Measurements from ENCODE around the gene MIOX. TPM values are rescaled to one million over a fixed set of nuclear protein-coding genes. Genes with fewer than 3 reads are reported as not detected.
A peak's percentile ranks its signal among the peaks of the same experiment; 100 is the strongest.

Gene MIOX
- total and polyA plus RNA-seq, 2 of the 13 experiments (the other 11 are each of a cell fraction or from before 2014, with no cell fraction given) = 1.5 to 2.9 TPM

GRCh38 chr22:50485221-50486131 lies 1.2 kb upstream of the MIOX start (continued):
- TF ChIP-seq, protein P1, sequence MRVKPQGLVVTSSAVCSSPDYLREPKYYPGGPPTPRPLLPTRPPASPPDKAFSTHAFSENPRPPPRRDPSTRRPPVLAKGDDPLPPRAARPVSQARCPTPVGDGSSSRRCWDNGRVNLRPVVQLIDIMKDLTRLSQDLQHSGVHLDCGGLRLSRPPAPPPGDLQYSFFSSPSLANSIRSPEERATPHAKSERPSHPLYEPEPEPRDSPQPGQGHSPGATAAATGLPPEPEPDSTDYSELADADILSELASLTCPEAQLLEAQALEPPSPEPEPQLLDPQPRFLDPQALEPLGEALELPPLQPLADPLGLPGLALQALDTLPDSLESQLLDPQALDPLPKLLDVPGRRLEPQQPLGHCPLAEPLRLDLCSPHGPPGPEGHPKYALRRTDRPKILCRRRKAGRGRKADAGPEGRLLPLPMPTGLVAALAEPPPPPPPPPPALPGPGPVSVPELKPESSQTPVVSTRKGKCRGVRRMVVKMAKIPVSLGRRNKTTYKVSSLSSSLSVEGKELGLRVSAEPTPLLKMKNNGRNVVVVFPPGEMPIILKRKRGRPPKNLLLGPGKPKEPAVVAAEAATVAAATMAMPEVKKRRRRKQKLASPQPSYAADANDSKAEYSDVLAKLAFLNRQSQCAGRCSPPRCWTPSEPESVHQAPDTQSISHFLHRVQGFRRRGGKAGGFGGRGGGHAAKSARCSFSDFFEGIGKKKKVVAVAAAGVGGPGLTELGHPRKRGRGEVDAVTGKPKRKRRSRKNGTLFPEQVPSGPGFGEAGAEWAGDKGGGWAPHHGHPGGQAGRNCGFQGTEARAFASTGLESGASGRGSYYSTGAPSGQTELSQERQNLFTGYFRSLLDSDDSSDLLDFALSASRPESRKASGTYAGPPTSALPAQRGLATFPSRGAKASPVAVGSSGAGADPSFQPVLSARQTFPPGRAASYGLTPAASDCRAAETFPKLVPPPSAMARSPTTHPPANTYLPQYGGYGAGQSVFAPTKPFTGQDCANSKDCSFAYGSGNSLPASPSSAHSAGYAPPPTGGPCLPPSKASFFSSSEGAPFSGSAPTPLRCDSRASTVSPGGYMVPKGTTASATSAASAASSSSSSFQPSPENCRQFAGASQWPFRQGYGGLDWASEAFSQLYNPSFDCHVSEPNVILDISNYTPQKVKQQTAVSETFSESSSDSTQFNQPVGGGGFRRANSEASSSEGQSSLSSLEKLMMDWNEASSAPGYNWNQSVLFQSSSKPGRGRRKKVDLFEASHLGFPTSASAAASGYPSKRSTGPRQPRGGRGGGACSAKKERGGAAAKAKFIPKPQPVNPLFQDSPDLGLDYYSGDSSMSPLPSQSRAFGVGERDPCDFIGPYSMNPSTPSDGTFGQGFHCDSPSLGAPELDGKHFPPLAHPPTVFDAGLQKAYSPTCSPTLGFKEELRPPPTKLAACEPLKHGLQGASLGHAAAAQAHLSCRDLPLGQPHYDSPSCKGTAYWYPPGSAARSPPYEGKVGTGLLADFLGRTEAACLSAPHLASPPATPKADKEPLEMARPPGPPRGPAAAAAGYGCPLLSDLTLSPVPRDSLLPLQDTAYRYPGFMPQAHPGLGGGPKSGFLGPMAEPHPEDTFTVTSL (CRISPR knock-in tag; IDR thresholded peaks at IDR 0.05; ENCODE audit: borderline replicate concordance) = peak; percentile 57; the same call in 1 of the 2 replicates
- TF ChIP-seq ZNF256 (CRISPR knock-in tag; conservative IDR thresholded peaks at IDR 0.05) (no peak), PHF20 (CRISPR knock-in tag; IDR thresholded peaks at IDR 0.05) (no peak), ZNF570 (CRISPR knock-in tag; IDR thresholded peaks at IDR 0.05; ENCODE audit: borderline replicate concordance) (no peak), TAF15 (IDR thresholded peaks at IDR 0.05; ENCODE audit: low read depth, low read length, poor library complexity, severe bottlenecking) (no peak), ZNF460 (CRISPR knock-in tag; IDR thresholded peaks at IDR 0.05; ENCODE audit: borderline replicate concordance) (no peak), ETV6 (CRISPR knock-in tag; conservative IDR thresholded peaks at IDR 0.05) (no peak), ZBTB46 (CRISPR knock-in tag; IDR thresholded peaks at IDR 0.05; ENCODE audit: borderline replicate concordance) (no peak), SATB2 (CRISPR knock-in tag; IDR thresholded peaks at IDR 0.05) (no peak), ZNF556 (CRISPR knock-in tag; IDR thresholded peaks at IDR 0.05; ENCODE audit: borderline replicate concordance) (0 out of 2 replicates have a peak, but pooled peaks have one; percentile 10), STAG1 (CRISPR knock-in tag; IDR thresholded peaks at IDR 0.05) (no peak), ZFP36L1 (CRISPR knock-in tag; IDR thresholded peaks at IDR 0.05) (no peak; the same call in 1 of the 2 replicates), FOXM1 (CRISPR knock-in tag; IDR thresholded peaks at IDR 0.05) (no peak), PTBP1 (IDR thresholded peaks at IDR 0.05; ENCODE audit: low read depth, low read length, poor library complexity, severe bottlenecking) (no peak), ELF3 (CRISPR knock-in tag; IDR thresholded peaks at IDR 0.05) (no peak)
- TF ChIP-seq, protein P2, sequence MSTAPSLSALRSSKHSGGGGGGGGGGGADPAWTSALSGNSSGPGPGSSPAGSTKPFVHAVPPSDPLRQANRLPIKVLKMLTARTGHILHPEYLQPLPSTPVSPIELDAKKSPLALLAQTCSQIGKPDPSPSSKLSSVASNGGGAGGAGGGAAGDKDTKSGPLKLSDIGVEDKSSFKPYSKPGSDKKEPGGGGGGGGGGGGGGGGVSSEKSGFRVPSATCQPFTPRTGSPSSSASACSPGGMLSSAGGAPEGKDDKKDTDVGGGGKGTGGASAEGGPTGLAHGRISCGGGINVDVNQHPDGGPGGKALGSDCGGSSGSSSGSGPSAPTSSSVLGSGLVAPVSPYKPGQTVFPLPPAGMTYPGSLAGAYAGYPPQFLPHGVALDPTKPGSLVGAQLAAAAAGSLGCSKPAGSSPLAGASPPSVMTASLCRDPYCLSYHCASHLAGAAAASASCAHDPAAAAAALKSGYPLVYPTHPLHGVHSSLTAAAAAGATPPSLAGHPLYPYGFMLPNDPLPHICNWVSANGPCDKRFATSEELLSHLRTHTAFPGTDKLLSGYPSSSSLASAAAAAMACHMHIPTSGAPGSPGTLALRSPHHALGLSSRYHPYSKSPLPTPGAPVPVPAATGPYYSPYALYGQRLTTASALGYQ (CRISPR knock-in tag; IDR thresholded peaks at IDR 0.05) = no peak
- TF ChIP-seq, protein P3, sequence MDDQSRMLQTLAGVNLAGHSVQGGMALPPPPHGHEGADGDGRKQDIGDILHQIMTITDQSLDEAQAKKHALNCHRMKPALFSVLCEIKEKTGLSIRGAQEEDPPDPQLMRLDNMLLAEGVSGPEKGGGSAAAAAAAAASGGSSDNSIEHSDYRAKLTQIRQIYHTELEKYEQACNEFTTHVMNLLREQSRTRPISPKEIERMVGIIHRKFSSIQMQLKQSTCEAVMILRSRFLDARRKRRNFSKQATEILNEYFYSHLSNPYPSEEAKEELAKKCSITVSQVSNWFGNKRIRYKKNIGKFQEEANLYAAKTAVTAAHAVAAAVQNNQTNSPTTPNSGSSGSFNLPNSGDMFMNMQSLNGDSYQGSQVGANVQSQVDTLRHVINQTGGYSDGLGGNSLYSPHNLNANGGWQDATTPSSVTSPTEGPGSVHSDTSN (CRISPR knock-in tag; IDR thresholded peaks at IDR 0.05; ENCODE audit: borderline replicate concordance) = no peak
